Endothelial cell of umbilical vein (primary cell): Measurements from ENCODE around the gene CNBD2. TPM values are rescaled to one million over a fixed set of nuclear protein-coding genes. Genes with fewer than 3 reads are reported as not detected.
A peak's percentile ranks its signal among the peaks of the same experiment; 100 is the strongest.

Experiments used
- BruUV-seq: library from RNA; stranded (reverse); fragments of 400-500 nt; replicated peaks from 2 replicates; lab custom pipeline; 2021; lab: Mats Ljungman, UMichigan
- CTCF ChIA-PET: fragments of 300-600, 350-600 bp; sonication (Branson Sonifier 250); formaldehyde crosslinking; loops from one replicate; lab custom pipeline; 2021; ENCODE audit warnings: antibody characterized with exemption, inconsistent platforms; lab: Charles Lee
- POLR2A ChIA-PET: fragments of 300-600, 350-600 bp; sonication (Branson Sonifier 250); formaldehyde crosslinking; loops from one replicate; lab custom pipeline; 2021; ENCODE audit warnings: antibody characterized with exemption, inconsistent platforms; lab: Charles Lee
- DNase-seq: peaks from one replicate; pipeline ENCODE4 v3.0.0-alpha.2; 2011; ENCODE audit warnings: low read depth, low spot score
- FAIRE-seq: peaks from 2 replicates; lab custom pipeline; 2011; peaks lifted over from hg19 to GRCh38; lab: Jason Lieb, UNC
- H2AFZ ChIP-seq: 2 replicates; pipeline ENCODE4 v1.6.0; 2012; ENCODE audit warnings: low read depth, low read length, control low read depth, inconsistent platforms
- H3K27ac ChIP-seq: 2 replicates; pipeline ENCODE4 v1.5.1; 2011; ENCODE audit warnings: low read depth, mild to moderate bottlenecking, control low read depth, low read length, moderate library complexity; ENCODE audit not compliant: insufficient read depth
- H3K27me3 ChIP-seq, 2 experiments: 2 replicates each; pipeline versions ENCODE4 v1.6.0 to v1.6.1; 2011; ENCODE audit warnings: low read length in 2 of 2, mixed read lengths in 1 of 2; ENCODE audit not compliant: control insufficient read depth in 2 of 2, insufficient read depth in 2 of 2
- H3K36me3 ChIP-seq, 2 experiments: 2 replicates in 1 of 2; 3 replicates in 1 of 2; pipeline ENCODE4 v1.5.1; 2011; ENCODE audit warnings: low read length in 2 of 2, mild to moderate bottlenecking in 1 of 2, moderate library complexity in 1 of 2; ENCODE audit not compliant: control insufficient read depth in 2 of 2, insufficient read depth in 2 of 2; ENCODE audit errors: extremely low read depth in 1 of 2
- H3K4me1 ChIP-seq: 3 replicates; pipeline ENCODE4 v1.5.1; 2011; ENCODE audit warnings: mild to moderate bottlenecking, low read length; ENCODE audit not compliant: control insufficient read depth, insufficient read depth; ENCODE audit errors: extremely low read depth
- H3K4me2 ChIP-seq: 2 replicates; pipeline ENCODE4 v1.6.1; 2011; ENCODE audit warnings: low read length, control low read depth, mixed read lengths; ENCODE audit not compliant: insufficient read depth
- H3K4me3 ChIP-seq, 3 experiments: fragments of 200-600 bp in 1 of 3; sonication (generic), shearing (Covaris generic) in 1 of 3; replicated peaks in 1 of 3; 2 replicates each; pipeline ENCODE4 v1.5.1; 2011 to 2016; ENCODE audit warnings: control low read depth in 3 of 3, low read length in 3 of 3, mild to moderate bottlenecking in 2 of 3, inconsistent platforms in 1 of 3, low read depth in 1 of 3, moderate library complexity in 1 of 3; ENCODE audit not compliant: insufficient read depth in 1 of 3
- H3K79me2 ChIP-seq: 2 replicates; pipeline ENCODE4 v1.6.0; 2012; ENCODE audit warnings: low read length, inconsistent platforms; ENCODE audit not compliant: control insufficient read depth, insufficient read depth
- H3K9ac ChIP-seq: replicated peaks from 2 replicates; pipeline ENCODE3; 2011; ENCODE audit warnings: low read length, control low read depth; ENCODE audit not compliant: insufficient read depth; ENCODE audit errors: extremely low read depth
- H3K9me1 ChIP-seq: replicated peaks from 3 replicates; pipeline ENCODE4 v1.6.0; 2011; ENCODE audit warnings: mild to moderate bottlenecking, low read length; ENCODE audit not compliant: control insufficient read depth, insufficient read depth; ENCODE audit errors: extremely low read depth
- H3K9me3 ChIP-seq: replicated peaks from 2 replicates; pipeline ENCODE4 v1.5.1; 2012; ENCODE audit warnings: low read length, inconsistent platforms; ENCODE audit not compliant: control insufficient read depth, insufficient read depth
- H4K20me1 ChIP-seq: replicated peaks from 2 replicates; pipeline ENCODE3; 2011; ENCODE audit warnings: mild to moderate bottlenecking, low read length; ENCODE audit not compliant: control insufficient read depth, insufficient read depth; ENCODE audit errors: extremely low read depth
- CTCF ChIP-seq, 2 donors: IDR thresholded peaks; 1 replicate in 1 of 2; 2 replicates in 1 of 2; pipeline ENCODE4 v1.5.1; 2011; ENCODE audit warnings: low read length in 2 of 2, mild to moderate bottlenecking in 2 of 2, moderate library complexity in 2 of 2, control low read depth in 1 of 2, inconsistent platforms in 1 of 2, low read depth in 1 of 2; ENCODE audit not compliant: insufficient read depth in 1 of 2; ENCODE audit errors: extremely low read depth in 1 of 2
- EZH2 ChIP-seq: IDR thresholded peaks from 2 replicates; pipeline ENCODE4 v1.6.1; 2012; ENCODE audit warnings: borderline replicate concordance, low read depth, mild to moderate bottlenecking, moderate library complexity, low read length, inconsistent platforms; ENCODE audit not compliant: severe bottlenecking
- FOS ChIP-seq: IDR thresholded peaks from 2 replicates; pipeline ENCODE4 v1.6.1; 2011; ENCODE audit warnings: mild to moderate bottlenecking, low read length, moderate library complexity, borderline replicate concordance; ENCODE audit not compliant: insufficient read depth
- GATA2 ChIP-seq: IDR thresholded peaks from 2 replicates; pipeline ENCODE4 v1.7.0; 2011; ENCODE audit warnings: low read depth, mild to moderate bottlenecking, moderate library complexity, mixed read lengths, low read length; ENCODE audit not compliant: insufficient read length, insufficient read depth
- JUN ChIP-seq: IDR thresholded peaks from 2 replicates; pipeline ENCODE4 v1.6.1; 2011; ENCODE audit warnings: borderline replicate concordance, low read depth; ENCODE audit not compliant: insufficient read length, insufficient read depth
- MYC ChIP-seq: IDR thresholded peaks from one replicate; pipeline ENCODE4 v1.6.1; 2011; ENCODE audit warnings: mild to moderate bottlenecking, low read depth, low read length
- POLR2A ChIP-seq: IDR thresholded peaks from 2 replicates; pipeline ENCODE4 v1.6.1; 2012; ENCODE audit warnings: low read depth, mild to moderate bottlenecking, control low read depth, low read length
- POLR2AphosphoS5 ChIP-seq: IDR thresholded peaks from 2 replicates; pipeline ENCODE4 v1.6.1; 2012; ENCODE audit warnings: low read depth, mild to moderate bottlenecking, control low read depth, low read length, moderate library complexity; ENCODE audit not compliant: insufficient read depth
- dilution Hi-C: fragments of 300-500 bp; cut with MboI; formaldehyde crosslinking; loops from one replicate; pipeline ENCODE4 v1.15.0; 2019; ENCODE audit warnings: low sequenced_read_pairs; ENCODE audit not compliant: extremely low pct_ligation_motif_present
- intact Hi-C: fragments of 100-400 bp; cut with micrococcal nuclease; formaldehyde crosslinking; loops from one replicate; pipeline ENCODE4 v1.10.0; 2022
- polyA plus RNA-seq, 4 experiments: library from polyadenylated mRNA; depleted of rRNA in 3 of 4; stranded (reverse) in 3 of 4; unstranded in 1 of 4; fragments of >200 nt; gene quantifications; 2 replicates each; pipeline versions ENCODE4 v1.2.1 to v1.2.3, GENCODE V29; 2011 to 2012; ENCODE audit warnings: missing spikeins in 1 of 4
- total RNA-seq: library from RNA; stranded (reverse); gene quantifications from 2 replicates; pipeline ENCODE4 v1.2.3, GENCODE V29; 2021
- TF ChIP-seq, protein P1 (sequence below): IDR thresholded peaks from 2 replicates; pipeline ENCODE4 v1.6.1; 2011; ENCODE audit not compliant: insufficient read depth, insufficient read length

The CNBD2 gene
- total and polyA plus RNA-seq, 2 donors (not counting 3 experiments of a cell fraction or from before 2014, with no cell fraction given): 4.9 to 7.5 TPM

DNA sequence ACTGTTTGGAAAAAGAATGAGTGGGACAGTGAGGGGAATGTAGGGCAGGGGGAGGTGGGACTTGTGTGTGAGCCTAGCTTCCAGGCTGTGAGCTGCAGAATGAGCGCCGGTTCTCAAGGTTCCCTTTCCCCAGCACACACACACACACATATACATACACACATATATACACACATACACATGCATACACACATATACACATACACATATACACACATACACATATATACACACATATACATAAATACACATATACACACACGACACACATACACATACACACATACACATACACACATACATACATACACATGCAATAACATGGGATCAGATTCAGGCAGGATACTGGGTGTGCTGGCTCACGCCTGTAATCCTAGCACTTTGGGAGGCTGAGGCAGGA lies 66.5 kb downstream of the CNBD2 start:
- no peaks in the 10 kb centered on the region for H3K79me2 ChIP-seq
- H4K20me1 ChIP-seq: no peaks in the 10 kb centered on the region
- H3K4me2 ChIP-seq: no peak overlapping the region
- H3K9ac ChIP-seq: no peak overlapping the region
- ChIA-PET CTCF (no interaction called here), POLR2A (interaction anchor here (0.5 kb wide), 1 partner anchor 110 kb away, joined by 6 read pairs; no protein-coding TSS in a partner anchor)
- H3K27ac ChIP-seq: no peak overlapping the region
- H3K4me3 ChIP-seq: no peak overlapping the region
- dilution Hi-C loops: no loop called here
- intact Hi-C loops: no loop called here
- no peaks in the 10 kb centered on the region for H3K4me1 ChIP-seq
- H2AFZ ChIP-seq: no peak overlapping the region
- H3K36me3 ChIP-seq: no peaks in the 10 kb centered on the region
- DNase-seq: no peak
- TF ChIP-seq POLR2A (no peak), JUN (no peak), POLR2AphosphoS5 (no peak), GATA2 (no peak), CTCF (IDR thresholded peaks at IDR 0.05; ENCODE audit: extremely low read depth in 1 of 2, insufficient read depth in 1 of 2, low read depth in 1 of 2, low read length in 2 of 2) (no peak), FOS (no peak), EZH2 (no peak), MYC (no peak)
- TF ChIP-seq, protein P1, sequence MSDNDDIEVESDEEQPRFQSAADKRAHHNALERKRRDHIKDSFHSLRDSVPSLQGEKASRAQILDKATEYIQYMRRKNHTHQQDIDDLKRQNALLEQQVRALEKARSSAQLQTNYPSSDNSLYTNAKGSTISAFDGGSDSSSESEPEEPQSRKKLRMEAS: no peak
- FAIRE-seq: peak; percentile 46
- H3K27me3 ChIP-seq: peaks cover 7 to 9% of the 10 kb centered on the region in 2 experiments
- no TSS peak for BruUV-seq
- no peaks in the 10 kb centered on the region for H3K9me3 ChIP-seq
- no peaks in the 10 kb centered on the region for H3K9me1 ChIP-seq
